AG09309 (cell line): Measurements from ENCODE around the gene SPINK5.

Experiments used
- DNase-seq: peaks from one replicate; pipeline ENCODE4 v3.0.0-alpha.2; 2010; ENCODE audit warnings: low read depth
- H3K4me3 ChIP-seq: 2 replicates; pipeline ENCODE4 v1.5.1; 2011; ENCODE audit warnings: mild to moderate bottlenecking, low read depth, low read length, moderate library complexity; ENCODE audit not compliant: control insufficient read depth
- TF ChIP-seq, protein P1 (sequence below): IDR thresholded peaks from 2 replicates; pipeline ENCODE4 v1.5.1; 2011; ENCODE audit warnings: mild to moderate bottlenecking, low read depth, low read length, inconsistent platforms; ENCODE audit not compliant: insufficient read depth, control insufficient read depth; ENCODE audit errors: missing control alignments

Gene SPINK5

GRCh38 chr5:148166550-148167283 lies 102.9 kb downstream of the SPINK5 start:
- DNase-seq = no peak
- no peak overlapping the region for H3K4me3 ChIP-seq
- TF ChIP-seq, protein P1, sequence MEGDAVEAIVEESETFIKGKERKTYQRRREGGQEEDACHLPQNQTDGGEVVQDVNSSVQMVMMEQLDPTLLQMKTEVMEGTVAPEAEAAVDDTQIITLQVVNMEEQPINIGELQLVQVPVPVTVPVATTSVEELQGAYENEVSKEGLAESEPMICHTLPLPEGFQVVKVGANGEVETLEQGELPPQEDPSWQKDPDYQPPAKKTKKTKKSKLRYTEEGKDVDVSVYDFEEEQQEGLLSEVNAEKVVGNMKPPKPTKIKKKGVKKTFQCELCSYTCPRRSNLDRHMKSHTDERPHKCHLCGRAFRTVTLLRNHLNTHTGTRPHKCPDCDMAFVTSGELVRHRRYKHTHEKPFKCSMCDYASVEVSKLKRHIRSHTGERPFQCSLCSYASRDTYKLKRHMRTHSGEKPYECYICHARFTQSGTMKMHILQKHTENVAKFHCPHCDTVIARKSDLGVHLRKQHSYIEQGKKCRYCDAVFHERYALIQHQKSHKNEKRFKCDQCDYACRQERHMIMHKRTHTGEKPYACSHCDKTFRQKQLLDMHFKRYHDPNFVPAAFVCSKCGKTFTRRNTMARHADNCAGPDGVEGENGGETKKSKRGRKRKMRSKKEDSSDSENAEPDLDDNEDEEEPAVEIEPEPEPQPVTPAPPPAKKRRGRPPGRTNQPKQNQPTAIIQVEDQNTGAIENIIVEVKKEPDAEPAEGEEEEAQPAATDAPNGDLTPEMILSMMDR = no peak

DNA sequence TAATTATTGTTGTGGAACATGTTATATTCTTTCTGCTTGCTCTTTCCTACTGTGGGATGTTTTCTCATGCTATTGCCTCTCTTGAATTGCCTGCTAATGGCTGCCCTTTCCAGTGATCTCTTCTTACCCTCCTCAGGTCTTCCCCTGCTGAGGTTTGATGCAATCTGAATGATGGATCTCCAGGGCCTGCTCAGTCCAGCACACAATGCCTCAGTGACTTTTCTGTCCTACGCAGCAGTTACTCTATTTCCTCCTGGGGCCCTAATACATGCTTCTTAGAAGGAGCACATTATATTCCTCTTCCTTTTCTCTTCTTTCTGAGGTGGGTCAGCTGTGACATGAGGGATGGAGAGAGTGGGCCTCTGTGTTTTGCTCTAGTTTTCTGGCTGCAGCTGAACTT lies 104.5 kb downstream of the SPINK5 start, which contains the start of gene SPINK14:
TSS of gene SPINK14 (plus strand) at position 301 of the 400 bp plus-strand sequence. CDS start 1,187 bp downstream, outside the sequence.
- DNase-seq = no peak
- TF ChIP-seq, protein P1 = no peak
- H3K4me3 ChIP-seq = no peak within 1 kb of the TSS

- TF ChIP-seq, protein P1 = no peak
- H3K4me3 ChIP-seq = no peak overlapping the region
- DNase-seq = no peak
These were observed 108.6 kb downstream of the SPINK5 start for GRCh38 chr5:148172377-148172776.

DNA sequence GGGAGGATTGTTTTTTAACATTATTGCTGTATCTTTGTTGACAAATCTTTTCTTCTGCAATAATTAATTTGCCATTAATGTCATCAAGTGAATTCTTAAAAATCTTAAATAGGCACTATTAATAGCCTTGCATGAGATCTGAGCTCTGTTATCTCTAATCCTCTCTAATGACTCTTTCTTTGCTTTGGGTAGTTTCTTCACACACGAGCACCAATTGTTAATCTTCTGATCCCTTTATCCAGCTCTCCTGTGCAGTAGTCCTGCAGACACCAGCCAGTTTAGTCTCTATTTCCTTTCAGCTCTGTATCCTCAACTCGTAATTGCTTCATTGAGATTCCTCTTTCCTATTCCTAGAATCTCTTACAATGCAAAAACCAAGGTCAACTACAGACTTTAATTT lies 112.7 kb downstream of the SPINK5 start:
- TF ChIP-seq, protein P1 = no peak
- DNase-seq = no peak
- no peak overlapping the region for H3K4me3 ChIP-seq

GRCh38 chr5:148177207-148177606 lies 113.4 kb downstream of the SPINK5 start:
- TF ChIP-seq, protein P1 = no peak
- DNase-seq = no peak

GRCh38 chr5:148179234-148179824 lies 115.5 kb downstream of the SPINK5 start:
- TF ChIP-seq, protein P1 = peak; percentile 65
- peak; percentile 57 for DNase-seq
- H3K4me3 ChIP-seq = no peak overlapping the region

More at GRCh38 chr5:148177207-148177606, 113.4 kb downstream of the SPINK5 start:
- H3K4me3 ChIP-seq = no peak overlapping the region
